A549 (cell line): ENCODE measurements around the gene ENAH.

ENCODE experiments used
- EP300 ChIP-seq, 2 experiments: fragments of >200 bp; sonication (Bioruptor Twin); formaldehyde crosslinking; IDR thresholded peaks; 2 replicates in 1 of 2; 3 replicates in 1 of 2; pipeline ENCODE4 v1.6.1; 2016 to 2017
- NR3C1 ChIP-seq: fragments of >200 bp; sonication (Bioruptor Twin); formaldehyde crosslinking; IDR thresholded peaks from 3 replicates; pipeline ENCODE4 v1.6.1; 2017
- POLR2A ChIP-seq: IDR thresholded peaks from 2 replicates; pipeline ENCODE4 v1.6.1; 2012; ENCODE audit warnings: mild to moderate bottlenecking, low read length
- RFX5 ChIP-seq: fragments of 450-650 bp; IDR thresholded peaks from 2 replicates; pipeline ENCODE4 v1.7.1; 2014; ENCODE audit warnings: antibody characterized with exemption, mild to moderate bottlenecking, moderate library complexity
- TP53 ChIP-seq: fragments of 250-450 bp; sonication (Bioruptor Pico); IDR thresholded peaks from 2 replicates; pipeline ENCODE4 v1.5.0; 2021; ENCODE audit warnings: mild to moderate bottlenecking, moderate library complexity
- TF ChIP-seq, protein P1 (sequence below): fragments of >200 bp; sonication (Bioruptor Twin); formaldehyde crosslinking; IDR thresholded peaks from 3 replicates; pipeline ENCODE4 v1.5.1; 2016

DNA sequence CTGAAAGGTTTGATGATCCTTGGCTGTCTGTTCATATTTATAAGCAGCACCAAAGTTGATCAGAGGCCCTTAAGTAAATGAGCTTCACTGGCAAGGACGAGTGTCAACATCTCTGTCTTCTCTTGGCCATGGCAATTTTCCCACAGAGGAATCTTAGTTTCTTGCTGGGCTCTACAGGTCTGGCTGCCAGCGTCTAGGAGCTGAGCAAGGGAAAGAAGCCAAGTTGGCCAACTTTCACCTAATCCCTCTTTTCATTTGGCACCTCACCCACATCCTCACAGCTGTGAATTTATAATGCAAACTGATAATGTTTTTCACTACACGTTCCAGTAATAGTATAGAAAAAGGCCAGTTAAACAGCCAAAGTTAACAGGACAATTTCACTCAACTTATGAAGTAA is 126.0 kb downstream of the ENAH start:
- TF ChIP-seq, protein P1, sequence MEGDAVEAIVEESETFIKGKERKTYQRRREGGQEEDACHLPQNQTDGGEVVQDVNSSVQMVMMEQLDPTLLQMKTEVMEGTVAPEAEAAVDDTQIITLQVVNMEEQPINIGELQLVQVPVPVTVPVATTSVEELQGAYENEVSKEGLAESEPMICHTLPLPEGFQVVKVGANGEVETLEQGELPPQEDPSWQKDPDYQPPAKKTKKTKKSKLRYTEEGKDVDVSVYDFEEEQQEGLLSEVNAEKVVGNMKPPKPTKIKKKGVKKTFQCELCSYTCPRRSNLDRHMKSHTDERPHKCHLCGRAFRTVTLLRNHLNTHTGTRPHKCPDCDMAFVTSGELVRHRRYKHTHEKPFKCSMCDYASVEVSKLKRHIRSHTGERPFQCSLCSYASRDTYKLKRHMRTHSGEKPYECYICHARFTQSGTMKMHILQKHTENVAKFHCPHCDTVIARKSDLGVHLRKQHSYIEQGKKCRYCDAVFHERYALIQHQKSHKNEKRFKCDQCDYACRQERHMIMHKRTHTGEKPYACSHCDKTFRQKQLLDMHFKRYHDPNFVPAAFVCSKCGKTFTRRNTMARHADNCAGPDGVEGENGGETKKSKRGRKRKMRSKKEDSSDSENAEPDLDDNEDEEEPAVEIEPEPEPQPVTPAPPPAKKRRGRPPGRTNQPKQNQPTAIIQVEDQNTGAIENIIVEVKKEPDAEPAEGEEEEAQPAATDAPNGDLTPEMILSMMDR = no peak
- TF ChIP-seq EP300 (IDR thresholded peaks at IDR 0.05) = no peak
- no peak for TF ChIP-seq NR3C1
- TF ChIP-seq RFX5 = no peak
- no peak for TF ChIP-seq POLR2A
- no peak for TF ChIP-seq TP53
